Upper lobe of left lung (tissue), 4 donors: ENCODE data around the gene HIRIP3.

ENCODE experiments used
- CTCF ChIP-seq, 6 experiments: fragments of 450-650 bp in 4 of 6; fragments of 200-600 bp in 2 of 6; sonication (generic) in 2 of 6; IDR thresholded peaks; one replicate each; pipeline ENCODE4 v1.5.1; 2016 to 2019; ENCODE audit warnings: antibody characterized with exemption in 6 of 6
- EP300 ChIP-seq, 4 donors: sonication (generic); formaldehyde crosslinking; IDR thresholded peaks; one replicate each; pipeline ENCODE4 v1.5.1; 2017; ENCODE audit warnings: antibody characterized with exemption in 4 of 4, control low read depth in 2 of 4
- POLR2A ChIP-seq, 4 donors: fragments of 450-650 bp; IDR thresholded peaks; one replicate each; pipeline ENCODE4 v1.5.1; 2016 to 2017; ENCODE audit warnings: antibody characterized with exemption in 4 of 4, mild to moderate bottlenecking in 2 of 4
- POLR2AphosphoS5 ChIP-seq, 2 donors: sonication (generic); formaldehyde crosslinking; IDR thresholded peaks; one replicate each; pipeline ENCODE4 v1.5.1; 2017; ENCODE audit warnings: antibody characterized with exemption in 2 of 2

GRCh38 chr16:29999605-30000004 is 4.2 kb upstream of the HIRIP3 start:
- TF ChIP-seq CTCF (IDR thresholded peaks at IDR 0.05) (no peak), POLR2A (IDR thresholded peaks at IDR 0.05) (no peak), EP300 (IDR thresholded peaks at IDR 0.05) (no peak), POLR2AphosphoS5 (IDR thresholded peaks at IDR 0.05) (no peak)
